COR-L47 (cell line): ENCODE measurements around the gene VPS16.
A peak's percentile ranks its signal among the peaks of the same experiment; 100 is the strongest.

Source experiments
- DNase-seq: peaks from one replicate; lab custom pipeline; 2025; lab: John Stamatoyannopoulos, UW

Gene VPS16

GRCh38 chr20:2835331-2835796, 5.2 kb upstream of the VPS16 start:
- DNase-seq = no peak

GRCh38 chr20:2836035-2836434, 4.5 kb upstream of the VPS16 start:
- no peak for DNase-seq

GRCh38 chr20:2837221-2837960, 3.2 kb upstream of the VPS16 start:
- no peak for DNase-seq

GRCh38 chr20:2838170-2838797, 2.3 kb upstream of the VPS16 start:
- no peak for DNase-seq

GRCh38 chr20:2838847-2839671, 1.5 kb upstream of the VPS16 start:
- DNase-seq = no peak

- DNase-seq = no peak
These were observed 810 bp upstream of the VPS16 start for GRCh38 chr20:2839732-2840137.

- DNase-seq = peak; percentile 23
These were observed 504 bp downstream of the VPS16 start for GRCh38 chr20:2840967-2841531.

- no peak for DNase-seq
These were observed 5.1 kb downstream of the VPS16 start for GRCh38 chr20:2845607-2846006.

- no peak for DNase-seq
These were observed 6.2 kb downstream of the VPS16 start for GRCh38 chr20:2846698-2847097.

GRCh38 chr20:2847802-2848201, 7.3 kb downstream of the VPS16 start:
- no peak for DNase-seq

GRCh38 chr20:2849529-2849928, 9.0 kb downstream of the VPS16 start:
- no peak for DNase-seq

- DNase-seq = no peak
These were observed 10.5 kb downstream of the VPS16 start for GRCh38 chr20:2851086-2851485.

GRCh38 chr20:2858591-2858990, 18.0 kb downstream of the VPS16 start:
- no peak for DNase-seq

GRCh38 chr20:2859330-2860121, 19.0 kb downstream of the VPS16 start:
- no peak for DNase-seq

- no peak for DNase-seq
These were observed 24.1 kb downstream of the VPS16 start for GRCh38 chr20:2864626-2865025.

GRCh38 chr20:2865101-2865500, 24.6 kb downstream of the VPS16 start:
- no peak for DNase-seq

GRCh38 chr20:2865630-2866029, 25.1 kb downstream of the VPS16 start:
- DNase-seq = no peak

GRCh38 chr20:2866236-2866635, 25.7 kb downstream of the VPS16 start:
- DNase-seq = no peak

GRCh38 chr20:2867081-2867864, 26.7 kb downstream of the VPS16 start:
- DNase-seq = no peak

- DNase-seq = no peak
These were observed 28.8 kb downstream of the VPS16 start for GRCh38 chr20:2869381-2869780.

GRCh38 chr20:2871111-2871465, 30.5 kb downstream of the VPS16 start:
- no peak for DNase-seq
